Keratinocyte (primary cell): ENCODE data around the gene GOLGA6L10. TPM values are rescaled to one million over a fixed set of nuclear protein-coding genes. Genes with fewer than 3 reads are reported as not detected.
"Not testable (repeated sequence)": the region's sequence is repeated elsewhere in the genome, so short reads cannot be mapped to it uniquely, and the experiment has no call there.

ENCODE experiments used
- DNase-seq: peaks from one replicate; pipeline ENCODE4 v3.0.0-alpha.2; 2011; ENCODE audit warnings: low read depth, missing footprints, low spot score
- FAIRE-seq: peaks from 2 replicates; lab custom pipeline; 2011; peaks lifted over from hg19 to GRCh38; lab: Jason Lieb, UNC
- H2AFZ ChIP-seq: 2 replicates; pipeline ENCODE4 v1.6.0; 2012; ENCODE audit warnings: low read length, control low read depth, inconsistent platforms; ENCODE audit not compliant: control insufficient read depth
- H3K27ac ChIP-seq: 2 replicates; pipeline ENCODE4 v1.5.1; 2011; ENCODE audit warnings: low read length; ENCODE audit not compliant: control insufficient read depth, insufficient read depth
- H3K27me3 ChIP-seq: 3 replicates; pipeline ENCODE4 v1.6.0; 2011; ENCODE audit warnings: low read length; ENCODE audit not compliant: control insufficient read depth, insufficient read depth; ENCODE audit errors: extremely low read depth
- H3K36me3 ChIP-seq, 2 experiments: 2 replicates in 1 of 2; 3 replicates in 1 of 2; pipeline ENCODE4 v1.5.1; 2011; ENCODE audit warnings: low read length in 2 of 2, mild to moderate bottlenecking in 1 of 2; ENCODE audit not compliant: control insufficient read depth in 2 of 2, insufficient read depth in 2 of 2; ENCODE audit errors: extremely low read depth in 1 of 2
- H3K4me1 ChIP-seq: 3 replicates; pipeline ENCODE4 v1.5.1; 2011; ENCODE audit warnings: low read length; ENCODE audit not compliant: control insufficient read depth, insufficient read depth; ENCODE audit errors: extremely low read depth
- H3K4me2 ChIP-seq: 3 replicates; pipeline ENCODE4 v1.6.0; 2011; ENCODE audit warnings: low read depth, low read length; ENCODE audit not compliant: control insufficient read depth, insufficient read depth; ENCODE audit errors: extremely low read depth
- H3K4me3 ChIP-seq, 3 experiments: fragments of 200-600 bp in 1 of 3; sonication (generic) in 1 of 3; 2 replicates in 2 of 3; 3 replicates in 1 of 3; pipeline ENCODE4 v1.5.1; 2011 to 2016; ENCODE audit warnings: low read length in 3 of 3, mild to moderate bottlenecking in 3 of 3, control low read depth in 2 of 3, inconsistent platforms in 1 of 3, low read depth in 1 of 3, mixed read lengths in 1 of 3, mixed run types in 1 of 3, moderate library complexity in 1 of 3; ENCODE audit not compliant: control insufficient read depth in 2 of 3, insufficient read depth in 2 of 3; ENCODE audit errors: extremely low read depth in 1 of 3
- H3K79me2 ChIP-seq: 2 replicates; pipeline ENCODE4 v1.6.0; 2012; ENCODE audit warnings: low read length; ENCODE audit not compliant: control insufficient read depth, insufficient read depth
- H3K9ac ChIP-seq: 3 replicates; pipeline ENCODE4 v1.6.0; 2011; ENCODE audit warnings: low read length; ENCODE audit not compliant: control insufficient read depth, insufficient read depth; ENCODE audit errors: extremely low read depth
- H3K9me1 ChIP-seq: 3 replicates; pipeline ENCODE4 v1.6.0; 2011; ENCODE audit warnings: low read length; ENCODE audit not compliant: control insufficient read depth, insufficient read depth; ENCODE audit errors: extremely low read depth
- H3K9me3 ChIP-seq: 2 replicates; pipeline ENCODE4 v1.5.1; 2012; ENCODE audit warnings: low read depth, low read length; ENCODE audit not compliant: control insufficient read depth
- H4K20me1 ChIP-seq: 3 replicates; pipeline ENCODE4 v1.6.0; 2011; ENCODE audit warnings: low read length; ENCODE audit not compliant: control insufficient read depth, insufficient read depth; ENCODE audit errors: extremely low read depth
- EZH2 ChIP-seq: IDR thresholded peaks from one replicate; pipeline ENCODE4 v1.6.1; 2012; ENCODE audit warnings: inconsistent platforms, mild to moderate bottlenecking, low read length, moderate library complexity
- dilution Hi-C: fragments of 300-500 bp; cut with MboI; formaldehyde crosslinking; loops from one replicate; pipeline ENCODE4 v1.7.0; 2020; ENCODE audit warnings: low sequenced_read_pairs; ENCODE audit not compliant: extremely low pct_ligation_motif_present
- polyA plus RNA-seq, 5 experiments: library from polyadenylated mRNA; depleted of rRNA in 3 of 5; stranded (reverse) in 3 of 5; stranded (forward) in 1 of 5; unstranded in 1 of 5; fragments of >200 nt; gene quantifications; 1 replicate in 1 of 5; 2 replicates in 3 of 5; 3 replicates in 1 of 5; pipeline versions ENCODE4 v1.2.1 to v1.2.3, GENCODE V29; 2011 to 2012; ENCODE audit warnings: missing spikeins in 2 of 5, low read depth in 1 of 5, low replicate concordance in 1 of 5
- TF ChIP-seq, protein P1 (sequence below), 3 experiments: IDR thresholded peaks in 1 of 3; conservative IDR thresholded peaks in 1 of 3; optimal IDR thresholded peaks in 1 of 3; 2 replicates in 2 of 3; 3 replicates in 1 of 3; pipeline versions ENCODE3 to v1.5.1; 2011; ENCODE audit warnings: low read length in 3 of 3, mild to moderate bottlenecking in 3 of 3, moderate library complexity in 2 of 3, control low read depth in 1 of 3, inconsistent platforms in 1 of 3; ENCODE audit not compliant: insufficient read depth in 2 of 3; ENCODE audit errors: extremely low read depth in 1 of 3

GOLGA6L10 gene
- polyA plus RNA-seq, 1 donor (not counting 4 experiments of a cell fraction or from before 2014, with no cell fraction given) = 1.6 TPM

DNA sequence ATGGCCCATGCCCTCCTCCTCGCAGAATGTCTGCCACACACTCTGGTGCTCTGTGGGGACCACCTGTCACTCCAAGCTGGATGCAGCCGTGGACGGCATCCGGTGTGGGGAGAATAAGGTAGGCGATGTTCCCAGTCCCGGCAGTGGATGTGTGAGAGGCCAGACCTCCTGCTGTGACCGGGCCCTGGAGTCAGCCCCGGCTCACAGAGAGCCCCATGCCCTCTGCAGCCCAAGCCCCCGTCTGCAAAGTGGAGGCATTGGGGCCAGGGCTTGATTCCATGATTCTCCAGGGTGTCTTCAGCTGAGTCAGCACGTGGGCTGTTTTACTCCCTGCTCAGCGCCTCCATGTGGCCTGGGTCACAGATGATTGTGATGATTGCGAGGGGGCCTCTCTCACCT lies 32.2 kb downstream of the GOLGA6L10 start:
- Histone ChIP-seq H3K9me1 (no peaks in the 10 kb centered on the region), H3K4me2 (no peak overlapping the region), H2AFZ (no peak overlapping the region), H3K36me3 (no peaks in the 10 kb centered on the region), H4K20me1 (no peaks in the 10 kb centered on the region), H3K9me3 (no peaks in the 10 kb centered on the region), H3K9ac (no peak overlapping the region), H3K27ac (no peak overlapping the region), H3K4me1 (no peaks in the 10 kb centered on the region), H3K4me3 (no peak overlapping the region), H3K27me3 (no peaks in the 10 kb centered on the region), H3K79me2 (no peaks in the 10 kb centered on the region)
- dilution Hi-C loops = no loop called here
- no peak for FAIRE-seq
- TF ChIP-seq, protein P1, sequence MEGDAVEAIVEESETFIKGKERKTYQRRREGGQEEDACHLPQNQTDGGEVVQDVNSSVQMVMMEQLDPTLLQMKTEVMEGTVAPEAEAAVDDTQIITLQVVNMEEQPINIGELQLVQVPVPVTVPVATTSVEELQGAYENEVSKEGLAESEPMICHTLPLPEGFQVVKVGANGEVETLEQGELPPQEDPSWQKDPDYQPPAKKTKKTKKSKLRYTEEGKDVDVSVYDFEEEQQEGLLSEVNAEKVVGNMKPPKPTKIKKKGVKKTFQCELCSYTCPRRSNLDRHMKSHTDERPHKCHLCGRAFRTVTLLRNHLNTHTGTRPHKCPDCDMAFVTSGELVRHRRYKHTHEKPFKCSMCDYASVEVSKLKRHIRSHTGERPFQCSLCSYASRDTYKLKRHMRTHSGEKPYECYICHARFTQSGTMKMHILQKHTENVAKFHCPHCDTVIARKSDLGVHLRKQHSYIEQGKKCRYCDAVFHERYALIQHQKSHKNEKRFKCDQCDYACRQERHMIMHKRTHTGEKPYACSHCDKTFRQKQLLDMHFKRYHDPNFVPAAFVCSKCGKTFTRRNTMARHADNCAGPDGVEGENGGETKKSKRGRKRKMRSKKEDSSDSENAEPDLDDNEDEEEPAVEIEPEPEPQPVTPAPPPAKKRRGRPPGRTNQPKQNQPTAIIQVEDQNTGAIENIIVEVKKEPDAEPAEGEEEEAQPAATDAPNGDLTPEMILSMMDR (optimal IDR thresholded peaks at IDR 0.05 in 1 of 3, IDR thresholded peaks at IDR 0.05 in 1 of 3, conservative IDR thresholded peaks at IDR 0.05 in 1 of 3; ENCODE audit: extremely low read depth in 1 of 3, insufficient read depth in 2 of 3, low read length in 3 of 3) = no peak
- TF ChIP-seq EZH2 = no peak
- no peak for DNase-seq

DNA sequence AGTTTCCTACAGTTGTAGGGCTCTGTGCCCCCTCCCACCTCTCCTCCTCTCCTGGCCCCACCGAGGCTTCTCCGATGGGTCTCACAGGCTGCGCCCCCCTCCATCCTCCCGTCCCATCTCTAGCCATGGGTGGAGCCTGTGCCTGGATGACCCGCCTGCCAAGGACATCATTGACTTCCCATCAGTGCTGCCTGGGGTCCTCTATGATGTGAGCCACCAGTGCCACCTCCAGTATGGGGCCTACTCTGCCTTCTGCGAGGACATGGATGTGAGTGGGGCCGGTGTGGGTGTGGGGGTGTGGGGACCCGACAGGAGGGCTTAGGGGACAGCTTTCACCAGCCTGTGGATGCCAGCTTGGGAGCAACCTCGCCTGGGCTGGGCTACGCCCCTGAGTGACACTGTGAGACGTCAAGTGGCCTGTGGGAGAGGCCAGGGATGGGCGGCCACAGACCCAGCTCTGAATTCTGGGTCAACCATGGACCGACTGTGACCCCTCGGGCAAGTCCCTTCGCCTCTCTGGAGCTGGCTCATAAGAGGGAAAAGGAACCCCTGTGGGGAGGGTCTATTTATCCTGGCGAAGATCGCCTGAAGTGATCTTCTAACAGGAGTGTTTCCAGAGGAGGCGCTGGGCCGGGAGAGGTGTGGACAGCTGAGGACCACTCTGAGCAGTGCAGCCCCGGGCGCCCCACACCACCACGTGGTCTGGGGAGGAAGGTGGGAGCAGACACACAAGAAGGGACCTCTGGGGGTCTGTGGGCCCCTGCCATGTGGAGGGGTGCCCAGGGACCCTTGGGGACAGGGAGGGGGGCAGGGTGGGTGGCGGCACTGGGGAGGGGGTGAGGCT lies 32.8 kb downstream of the GOLGA6L10 start:
- not testable (repeated sequence) for DNase-seq

More for the DNA sequence above, 32.8 kb downstream of the GOLGA6L10 start:
- H4K20me1 ChIP-seq, H3K4me2 ChIP-seq, H3K4me1 ChIP-seq, H3K27me3 ChIP-seq, H3K9me3 ChIP-seq, H3K79me2 ChIP-seq, H3K4me3 ChIP-seq, H3K36me3 ChIP-seq, dilution Hi-C loops, H3K9me1 ChIP-seq, H3K9ac ChIP-seq, H2AFZ ChIP-seq, FAIRE-seq, H3K27ac ChIP-seq: not testable (repeated sequence)
